ENCODE measurements around the gene KRTAP22-2. TPM values are rescaled to one million over a fixed set of nuclear protein-coding genes. Genes with fewer than 3 reads are reported as not detected.

Gene KRTAP22-2
- not detected for total RNA-seq
- not detected for polyA plus RNA-seq

GRCh38 chr21:30590297-30590696 is at the start of gene KRTAP22-2:
KRTAP22-2 (minus strand) TSS chr21:30590397.
- intact Hi-C loops (cut with micrococcal nuclease), result no loop called here
- no peaks in the 10 kb centered on the region for H3K4me1 ChIP-seq (ENCODE audit: insufficient read depth, low read length)
- Mint-ChIP-seq H3K27me3 (no peaks in the 10 kb centered on the region), H3K27ac (no peak within 1 kb of the TSS), H3K36me3 (no peaks in the 10 kb centered on the region), H3K4me1 (no peaks in the 10 kb centered on the region), H3K9me3 (no peaks in the 10 kb centered on the region), H3K4me3 (no peak within 1 kb of the TSS)
- no peaks in the 10 kb centered on the region for H3K27me3 ChIP-seq (ENCODE audit: insufficient read depth, low read length)
- H3K4me3 ChIP-seq (ENCODE audit: low read length in 2 of 2), result no peak within 1 kb of the TSS
- CTCF ChIA-PET (ENCODE audit: partially characterized antibody), result no interaction called here
- H3K27ac ChIP-seq (ENCODE audit: low read depth, low read length), result no peak within 1 kb of the TSS
- DNase-seq, result no peak
- no peaks in the 10 kb centered on the region for H3K9me3 ChIP-seq (ENCODE audit: control insufficient read depth in 1 of 2, low read length in 2 of 2)
- POLR2A ChIA-PET (ENCODE audit: partially characterized antibody), result no interaction called here
- no peaks in the 10 kb centered on the region for H3K36me3 ChIP-seq (ENCODE audit: insufficient read depth, low read length)

DNA sequence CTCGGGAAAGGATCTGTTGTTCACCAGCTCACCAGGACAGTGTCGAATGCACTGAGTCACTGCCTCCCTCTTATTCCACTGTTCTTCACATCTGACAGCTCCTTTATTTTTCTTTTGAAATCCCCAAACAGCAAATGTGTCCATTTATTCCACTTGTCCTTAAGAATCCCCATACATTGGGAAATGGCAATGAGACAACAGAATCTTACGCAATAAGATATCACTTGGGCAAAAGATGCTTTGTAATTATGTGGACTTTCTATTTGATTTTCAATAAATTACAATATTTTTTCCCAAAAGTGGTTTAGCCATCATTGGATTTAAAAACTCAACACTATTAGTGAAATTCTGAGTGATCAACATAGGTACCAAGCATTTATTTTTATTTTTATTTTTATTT is 48.5 kb upstream of the KRTAP22-2 start:
- Histone ChIP-seq H3K4me3 (ENCODE audit: low read length in 2 of 2) (no peak overlapping the region), H3K9me3 (ENCODE audit: control insufficient read depth in 1 of 2, low read length in 2 of 2) (no peaks in the 10 kb centered on the region), H3K27me3 (ENCODE audit: insufficient read depth, low read length) (no peaks in the 10 kb centered on the region), H3K27ac (ENCODE audit: low read depth, low read length) (no peak overlapping the region), H3K4me1 (ENCODE audit: insufficient read depth, low read length) (no peaks in the 10 kb centered on the region), H3K36me3 (ENCODE audit: insufficient read depth, low read length) (no peaks in the 10 kb centered on the region)
- POLR2A ChIA-PET (ENCODE audit: partially characterized antibody), result no interaction called here
- Mint-ChIP-seq H3K4me3 (no peak overlapping the region), H3K27me3 (no peaks in the 10 kb centered on the region), H3K27ac (no peak overlapping the region), H3K36me3 (no peaks in the 10 kb centered on the region), H3K9me3 (peaks cover 0 to 9% (median 2%) of the 10 kb centered on the region in 8 donors), H3K4me1 (no peaks in the 10 kb centered on the region)
- CTCF ChIA-PET (ENCODE audit: partially characterized antibody), result no interaction called here
- DNase-seq, result no peak
- intact Hi-C loops (cut with micrococcal nuclease), result no loop called here

DNA sequence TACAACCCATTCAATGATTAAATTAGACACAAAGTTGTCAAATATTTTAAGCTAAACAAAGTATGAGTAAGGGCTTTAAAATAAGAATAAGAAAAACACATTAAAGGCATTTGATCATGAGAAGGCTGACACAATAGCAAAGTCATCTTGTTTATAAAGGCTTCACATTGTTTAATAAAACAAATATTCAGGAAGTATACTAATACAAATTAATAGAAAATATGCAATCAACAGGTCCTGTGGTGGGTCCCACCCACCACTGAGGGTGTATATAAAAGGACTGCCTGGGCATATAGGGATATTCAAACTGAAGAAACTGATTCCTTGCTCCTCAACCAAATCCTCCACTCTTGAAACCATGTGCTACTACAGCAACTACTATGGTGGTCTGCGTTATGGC is 44.7 kb upstream of the KRTAP22-2 start, which contains the start of gene KRTAP20-2:
TSS of gene KRTAP20-2 (plus strand) at position 301 of the 400 bp plus-strand sequence. CDS start at position 359, 58 bp downstream.
- Histone ChIP-seq H3K27me3 (ENCODE audit: insufficient read depth, low read length) (no peaks in the 10 kb centered on the region), H3K4me1 (ENCODE audit: insufficient read depth, low read length) (no peaks in the 10 kb centered on the region), H3K27ac (ENCODE audit: low read depth, low read length) (no peak within 1 kb of the TSS), H3K36me3 (ENCODE audit: insufficient read depth, low read length) (no peaks in the 10 kb centered on the region), H3K9me3 (ENCODE audit: control insufficient read depth in 1 of 2, low read length in 2 of 2) (no peaks in the 10 kb centered on the region), H3K4me3 (ENCODE audit: low read length in 2 of 2) (no peak within 1 kb of the TSS)
- H3K9me3 Mint-ChIP-seq, result peaks cover 0 to 3% (median 0%) of the 10 kb centered on the region in 8 donors
- no peaks in the 10 kb centered on the region for H3K4me1 Mint-ChIP-seq
- intact Hi-C loops (cut with micrococcal nuclease), result no loop called here
- ChIA-PET POLR2A (ENCODE audit: partially characterized antibody) (no interaction called here), CTCF (ENCODE audit: partially characterized antibody) (no interaction called here)
- H3K27me3 Mint-ChIP-seq, result no peaks in the 10 kb centered on the region
- H3K36me3 Mint-ChIP-seq, result no peaks in the 10 kb centered on the region
- no peak within 1 kb of the TSS for H3K27ac Mint-ChIP-seq
- no peak for DNase-seq
- no peak within 1 kb of the TSS for H3K4me3 Mint-ChIP-seq

GRCh38 chr21:30629200-30629599 is 39.0 kb upstream of the KRTAP22-2 start:
- CTCF ChIA-PET (ENCODE audit: partially characterized antibody), result no interaction called here
- H3K9me3 ChIP-seq (ENCODE audit: control insufficient read depth in 1 of 2, low read length in 2 of 2), result no peaks in the 10 kb centered on the region
- no peaks in the 10 kb centered on the region for H3K27me3 ChIP-seq (ENCODE audit: insufficient read depth, low read length)
- no peak overlapping the region for H3K27ac ChIP-seq (ENCODE audit: low read depth, low read length)
- POLR2A ChIA-PET (ENCODE audit: partially characterized antibody), result no interaction called here
- intact Hi-C loops (cut with micrococcal nuclease), result no loop called here
- H3K27ac Mint-ChIP-seq, result no peak overlapping the region
- H3K9me3 Mint-ChIP-seq, result peaks cover 0 to 3% (median 0%) of the 10 kb centered on the region in 8 donors
- H3K4me1 Mint-ChIP-seq, result no peaks in the 10 kb centered on the region
- no peaks in the 10 kb centered on the region for H3K36me3 Mint-ChIP-seq
- H3K36me3 ChIP-seq (ENCODE audit: insufficient read depth, low read length), result no peaks in the 10 kb centered on the region
- H3K4me3 ChIP-seq (ENCODE audit: low read length in 2 of 2), result no peak overlapping the region
- DNase-seq, result no peak
- H3K4me1 ChIP-seq (ENCODE audit: insufficient read depth, low read length), result no peaks in the 10 kb centered on the region
- no peaks in the 10 kb centered on the region for H3K27me3 Mint-ChIP-seq
- no peak overlapping the region for H3K4me3 Mint-ChIP-seq

DNA sequence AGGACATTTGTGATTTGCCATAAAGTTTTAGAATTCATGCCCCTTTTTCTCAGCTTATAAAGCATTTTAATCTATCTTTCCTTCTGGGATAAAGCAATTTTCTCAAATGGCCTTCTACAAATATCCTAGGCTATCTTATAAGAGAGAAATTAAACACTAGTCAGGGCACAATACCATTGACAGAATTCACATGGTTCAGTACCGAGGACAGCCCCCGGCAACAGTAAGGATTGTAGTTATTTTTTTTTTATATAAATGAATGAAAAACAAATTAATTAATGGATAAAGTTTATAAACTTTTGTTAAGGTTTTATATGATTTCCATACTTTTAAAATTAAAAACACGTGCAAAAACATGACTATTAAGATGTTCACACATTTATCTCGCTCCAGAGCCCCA is 37.9 kb upstream of the KRTAP22-2 start:
- no peaks in the 10 kb centered on the region for H3K36me3 Mint-ChIP-seq
- intact Hi-C loops (cut with micrococcal nuclease), result no loop called here

DNA sequence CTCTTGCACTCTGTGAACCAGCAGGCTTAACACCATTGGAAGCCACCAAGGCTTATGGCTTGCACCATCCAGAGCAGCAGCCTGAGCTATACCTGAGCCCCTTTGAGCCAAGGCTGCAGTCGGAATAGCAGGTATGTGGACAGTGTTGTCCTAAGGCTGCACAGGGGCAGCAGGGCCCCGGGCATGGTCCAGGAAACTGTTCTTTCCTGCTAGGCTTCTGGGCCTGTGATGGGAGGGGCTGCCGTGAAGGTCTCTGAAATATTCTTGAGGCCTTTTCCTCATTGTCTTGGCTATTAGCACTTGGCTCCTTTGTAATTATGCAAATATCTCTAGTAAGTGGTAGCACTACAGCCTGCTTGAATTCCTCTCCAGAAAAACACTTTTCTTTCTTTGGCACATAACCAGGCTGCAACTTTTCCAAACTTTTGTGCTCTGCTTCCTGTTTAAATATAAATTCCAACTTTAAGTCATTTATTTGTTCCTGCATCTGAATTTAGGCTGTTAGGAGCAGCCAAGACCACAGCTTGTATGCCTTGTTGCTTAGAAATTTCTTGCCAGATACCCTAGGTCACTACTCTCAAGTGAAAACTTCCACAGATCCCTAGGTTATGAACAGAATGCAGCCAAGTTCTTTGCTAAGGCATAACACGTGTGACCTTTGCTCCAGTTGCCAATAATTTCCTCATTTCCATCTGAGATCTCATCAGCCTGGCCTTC is 35.4 kb upstream of the KRTAP22-2 start:
- peak in 1 of 5 donors; percentile 29 for DNase-seq
- Histone ChIP-seq H3K9me3 (ENCODE audit: control insufficient read depth in 1 of 2, low read length in 2 of 2) (no peaks in the 10 kb centered on the region), H3K27me3 (ENCODE audit: insufficient read depth, low read length) (no peaks in the 10 kb centered on the region), H3K4me3 (ENCODE audit: low read length in 2 of 2) (no peak overlapping the region), H3K4me1 (ENCODE audit: insufficient read depth, low read length) (no peaks in the 10 kb centered on the region), H3K36me3 (ENCODE audit: insufficient read depth, low read length) (no peaks in the 10 kb centered on the region), H3K27ac (ENCODE audit: low read depth, low read length) (no peak overlapping the region)
- Mint-ChIP-seq H3K9me3 (peaks cover 0 to 6% (median 0%) of the 10 kb centered on the region in 8 donors), H3K4me1 (no peaks in the 10 kb centered on the region), H3K27me3 (no peaks in the 10 kb centered on the region), H3K4me3 (no peak overlapping the region), H3K36me3 (no peaks in the 10 kb centered on the region), H3K27ac (no peak overlapping the region)
- CTCF ChIA-PET (ENCODE audit: partially characterized antibody), result no interaction called here
- intact Hi-C loops (cut with micrococcal nuclease), result no loop called here
- POLR2A ChIA-PET (ENCODE audit: partially characterized antibody), result no interaction called here

More for the DNA sequence above, 37.9 kb upstream of the KRTAP22-2 start:
- CTCF ChIA-PET (ENCODE audit: partially characterized antibody), result no interaction called here
- Mint-ChIP-seq H3K27me3 (no peaks in the 10 kb centered on the region), H3K4me3 (no peak overlapping the region), H3K4me1 (no peaks in the 10 kb centered on the region), H3K9me3 (peaks cover 0 to 6% (median 0%) of the 10 kb centered on the region in 8 donors), H3K27ac (no peak overlapping the region)
- DNase-seq, result no peak
- H3K4me1 ChIP-seq (ENCODE audit: insufficient read depth, low read length), result no peaks in the 10 kb centered on the region
- no peaks in the 10 kb centered on the region for H3K36me3 ChIP-seq (ENCODE audit: insufficient read depth, low read length)
- POLR2A ChIA-PET (ENCODE audit: partially characterized antibody), result no interaction called here
- H3K27ac ChIP-seq (ENCODE audit: low read depth, low read length), result no peak overlapping the region
- no peaks in the 10 kb centered on the region for H3K27me3 ChIP-seq (ENCODE audit: insufficient read depth, low read length)
- H3K4me3 ChIP-seq (ENCODE audit: low read length in 2 of 2), result no peak overlapping the region
- no peaks in the 10 kb centered on the region for H3K9me3 ChIP-seq (ENCODE audit: control insufficient read depth in 1 of 2, low read length in 2 of 2)

DNA sequence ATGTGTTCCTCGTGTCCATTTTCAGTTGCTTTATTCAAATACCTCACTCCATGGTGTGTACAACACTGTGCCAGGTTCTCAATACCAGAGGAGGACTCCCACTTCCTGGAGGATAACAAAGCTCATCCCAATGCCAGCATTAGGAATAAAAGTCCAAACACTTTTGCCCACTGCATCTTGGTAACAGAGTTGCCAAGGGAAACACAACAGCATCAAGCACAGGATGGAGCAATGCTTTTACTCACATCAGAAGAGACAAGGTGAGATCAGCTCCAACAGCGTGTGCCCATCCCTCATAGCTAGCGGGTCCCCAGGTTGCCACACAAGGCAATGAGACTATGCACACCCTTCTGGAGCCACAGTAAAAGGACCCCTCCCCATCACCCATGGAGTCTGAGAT is 33.2 kb upstream of the KRTAP22-2 start:
- intact Hi-C loops (cut with micrococcal nuclease), result no loop called here
- no peaks in the 10 kb centered on the region for H3K36me3 ChIP-seq (ENCODE audit: insufficient read depth, low read length)
- no peak overlapping the region for H3K4me3 ChIP-seq (ENCODE audit: low read length in 2 of 2)
- POLR2A ChIA-PET (ENCODE audit: partially characterized antibody), result no interaction called here
- Mint-ChIP-seq H3K9me3 (peaks cover 0 to 6% (median 0%) of the 10 kb centered on the region in 8 donors), H3K27ac (no peak overlapping the region), H3K4me1 (no peaks in the 10 kb centered on the region), H3K4me3 (no peak overlapping the region), H3K27me3 (no peaks in the 10 kb centered on the region), H3K36me3 (no peaks in the 10 kb centered on the region)
- DNase-seq, result no peak
- H3K27me3 ChIP-seq (ENCODE audit: insufficient read depth, low read length), result no peaks in the 10 kb centered on the region
- CTCF ChIA-PET (ENCODE audit: partially characterized antibody), result no interaction called here
- no peaks in the 10 kb centered on the region for H3K4me1 ChIP-seq (ENCODE audit: insufficient read depth, low read length)
- H3K9me3 ChIP-seq (ENCODE audit: control insufficient read depth in 1 of 2, low read length in 2 of 2), result no peaks in the 10 kb centered on the region
- H3K27ac ChIP-seq (ENCODE audit: low read depth, low read length), result no peak overlapping the region
